Nephron (organoid): Measurements from ENCODE around the gene DOCK6.
"Not testable (repeated sequence)": the region's sequence is repeated elsewhere in the genome, so short reads cannot be mapped to it uniquely, and the experiment has no call there.

Experiments used
- H3K27ac Mint-ChIP-seq, 3 experiments: 2 replicates each; pipeline ENCODE4 v1.8.0; 2020; ENCODE audit warnings: mixed read lengths in 3 of 3, mild to moderate bottlenecking in 2 of 3, moderate library complexity in 1 of 3
- H3K27me3 Mint-ChIP-seq: 2 replicates; pipeline ENCODE4 v1.8.0; 2021; ENCODE audit warnings: low read depth, mild to moderate bottlenecking, moderate library complexity, mixed read lengths
- H3K36me3 Mint-ChIP-seq: 2 replicates; pipeline ENCODE4 v1.8.0; 2020; ENCODE audit warnings: low read depth, mixed read lengths
- H3K4me1 Mint-ChIP-seq: 2 replicates; pipeline ENCODE4 v1.8.0; 2020; ENCODE audit warnings: mixed read lengths
- H3K4me3 Mint-ChIP-seq, 3 experiments: 2 replicates each; pipeline ENCODE4 v1.8.0; 2020; ENCODE audit warnings: mild to moderate bottlenecking in 3 of 3, mixed read lengths in 3 of 3, moderate library complexity in 2 of 3
- H3K9me3 Mint-ChIP-seq: 2 replicates; pipeline ENCODE4 v1.8.0; 2020; ENCODE audit warnings: mixed read lengths
- CTCF ChIP-seq, 3 experiments: fragments of 200-600 bp; sonication (generic); IDR thresholded peaks; one replicate each; pipeline ENCODE4 v1.5.0; 2021; ENCODE audit warnings: antibody characterized with exemption in 3 of 3; ENCODE audit not compliant: unreplicated experiment in 3 of 3

Gene DOCK6

GRCh38 chr19:11180346-11180745 is 82.0 kb downstream of the DOCK6 start:
- Mint-ChIP-seq H3K27ac (peak overlapping the region in 2 of 3 experiments; percentile 49 to 61), H3K36me3 (peaks cover 55% of the 10 kb centered on the region), H3K4me3 (no peak overlapping the region), H3K9me3 (peaks cover 4% of the 10 kb centered on the region), H3K4me1 (no peaks in the 10 kb centered on the region), H3K27me3 (peaks cover 4% of the 10 kb centered on the region)
- TF ChIP-seq CTCF (IDR thresholded peaks at IDR 0.05; ENCODE audit: unreplicated experiment in 3 of 3) = no peak

GRCh38 chr19:11179716-11180297 is 82.5 kb downstream of the DOCK6 start:
- Mint-ChIP-seq H3K27me3 (peaks cover 4% of the 10 kb centered on the region), H3K27ac (peak overlapping the region in 2 of 3 experiments; percentile 49 to 61), H3K36me3 (peaks cover 55% of the 10 kb centered on the region), H3K4me1 (no peaks in the 10 kb centered on the region), H3K9me3 (peaks cover 4% of the 10 kb centered on the region), H3K4me3 (no peak overlapping the region)
- TF ChIP-seq CTCF (IDR thresholded peaks at IDR 0.05; ENCODE audit: unreplicated experiment in 3 of 3) = no peak

- not testable (repeated sequence) for H3K27ac Mint-ChIP-seq, H3K4me1 Mint-ChIP-seq, H3K4me3 Mint-ChIP-seq, H3K27me3 Mint-ChIP-seq, H3K9me3 Mint-ChIP-seq
- H3K36me3 Mint-ChIP-seq = peaks cover 55% of the 10 kb centered on the region
Measured at GRCh38 chr19:11179145-11179465, 83.2 kb downstream of the DOCK6 start.

- peaks cover 4% of the 10 kb centered on the region for H3K27me3 Mint-ChIP-seq
- H3K4me3 Mint-ChIP-seq = no peak overlapping the region
- no peak overlapping the region for H3K27ac Mint-ChIP-seq
- H3K4me1 Mint-ChIP-seq = no peaks in the 10 kb centered on the region
- peaks cover 51% of the 10 kb centered on the region for H3K36me3 Mint-ChIP-seq
- no peaks in the 10 kb centered on the region for H3K9me3 Mint-ChIP-seq
- TF ChIP-seq CTCF (IDR thresholded peaks at IDR 0.05; ENCODE audit: unreplicated experiment in 3 of 3) = no peak
Measured at GRCh38 chr19:11177592-11177991, 84.7 kb downstream of the DOCK6 start.

- Mint-ChIP-seq H3K27me3 (no peaks in the 10 kb centered on the region), H3K4me1 (no peaks in the 10 kb centered on the region), H3K36me3 (peaks cover 52% of the 10 kb centered on the region), H3K4me3 (no peak overlapping the region), H3K9me3 (no peaks in the 10 kb centered on the region), H3K27ac (no peak overlapping the region)
- no peak for TF ChIP-seq CTCF (IDR thresholded peaks at IDR 0.05; ENCODE audit: unreplicated experiment in 3 of 3)
Measured at GRCh38 chr19:11176466-11177193, 85.7 kb downstream of the DOCK6 start.

- TF ChIP-seq CTCF (IDR thresholded peaks at IDR 0.05; ENCODE audit: unreplicated experiment in 3 of 3) = no peak
- peaks cover 47% of the 10 kb centered on the region for H3K36me3 Mint-ChIP-seq
- no peaks in the 10 kb centered on the region for H3K4me1 Mint-ChIP-seq
- no peaks in the 10 kb centered on the region for H3K27me3 Mint-ChIP-seq
- H3K9me3 Mint-ChIP-seq = no peaks in the 10 kb centered on the region
- no peak overlapping the region for H3K27ac Mint-ChIP-seq
- no peak overlapping the region for H3K4me3 Mint-ChIP-seq
Measured at GRCh38 chr19:11175920-11176319, 86.4 kb downstream of the DOCK6 start.
